Fibroblast of mammary gland (primary cell): ENCODE results near the gene IFITM2.
"Not testable (repeated sequence)": the region's sequence is repeated elsewhere in the genome, so short reads cannot be mapped to it uniquely, and the experiment has no call there.

Experiments used
- DNase-seq: peaks from one replicate; pipeline ENCODE4 v3.0.0-alpha.2; 2010; ENCODE audit warnings: low read depth
- H3K4me3 ChIP-seq: 2 replicates; pipeline ENCODE4 v1.5.1; 2011; ENCODE audit warnings: low read depth, mild to moderate bottlenecking, low read length, moderate library complexity; ENCODE audit not compliant: control insufficient read depth
- CTCF ChIP-seq: conservative IDR thresholded peaks from 2 replicates; pipeline ENCODE4 v1.5.1; 2011; ENCODE audit warnings: low read depth, low read length, inconsistent platforms; ENCODE audit not compliant: control insufficient read depth, insufficient read depth

The IFITM2 gene

GRCh38 chr11:330307-330693 lies 22.7 kb downstream of the IFITM2 start:
- H3K4me3 ChIP-seq: no peak overlapping the region
- DNase-seq: no peak
- no peak for TF ChIP-seq CTCF

DNA sequence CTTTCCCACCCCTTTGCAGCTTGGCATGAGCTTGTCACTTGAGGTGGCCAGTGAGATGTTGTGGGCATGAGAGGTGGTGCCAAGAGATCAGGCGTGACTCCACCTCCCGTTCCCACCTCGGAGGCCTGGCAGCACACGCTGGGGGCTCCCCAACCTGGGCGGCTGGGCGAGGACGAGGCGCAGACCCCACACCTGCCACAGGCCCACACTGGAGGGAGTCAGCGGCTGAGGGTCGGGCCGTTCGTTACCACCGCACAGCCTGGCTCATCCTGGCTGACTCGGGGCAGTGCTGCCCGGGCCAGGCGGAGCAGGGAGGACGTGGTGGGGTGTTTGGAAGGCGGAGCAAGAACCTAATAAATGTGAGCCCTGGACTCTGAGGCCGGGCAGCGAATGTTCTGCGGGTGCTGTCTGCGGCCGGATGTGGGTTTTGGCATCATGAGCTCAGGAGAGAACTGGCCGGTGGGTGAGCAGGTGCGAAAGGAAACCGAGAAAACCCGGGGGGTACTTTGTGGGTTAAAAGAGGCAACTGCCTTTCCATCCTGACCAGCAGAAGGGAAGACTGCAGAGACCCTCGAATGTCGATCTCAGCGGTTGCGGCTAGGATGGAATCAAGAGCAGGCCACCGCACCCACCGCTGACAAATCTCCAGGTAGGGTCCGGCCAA lies 23.2 kb downstream of the IFITM2 start:
- DNase-seq: no peak
- no peak for TF ChIP-seq CTCF
- H3K4me3 ChIP-seq: no peak overlapping the region

- H3K4me3 ChIP-seq: no peak overlapping the region
- DNase-seq: no peak
- no peak for TF ChIP-seq CTCF
Measured at GRCh38 chr11:331358-332060, 23.9 kb downstream of the IFITM2 start.

DNA sequence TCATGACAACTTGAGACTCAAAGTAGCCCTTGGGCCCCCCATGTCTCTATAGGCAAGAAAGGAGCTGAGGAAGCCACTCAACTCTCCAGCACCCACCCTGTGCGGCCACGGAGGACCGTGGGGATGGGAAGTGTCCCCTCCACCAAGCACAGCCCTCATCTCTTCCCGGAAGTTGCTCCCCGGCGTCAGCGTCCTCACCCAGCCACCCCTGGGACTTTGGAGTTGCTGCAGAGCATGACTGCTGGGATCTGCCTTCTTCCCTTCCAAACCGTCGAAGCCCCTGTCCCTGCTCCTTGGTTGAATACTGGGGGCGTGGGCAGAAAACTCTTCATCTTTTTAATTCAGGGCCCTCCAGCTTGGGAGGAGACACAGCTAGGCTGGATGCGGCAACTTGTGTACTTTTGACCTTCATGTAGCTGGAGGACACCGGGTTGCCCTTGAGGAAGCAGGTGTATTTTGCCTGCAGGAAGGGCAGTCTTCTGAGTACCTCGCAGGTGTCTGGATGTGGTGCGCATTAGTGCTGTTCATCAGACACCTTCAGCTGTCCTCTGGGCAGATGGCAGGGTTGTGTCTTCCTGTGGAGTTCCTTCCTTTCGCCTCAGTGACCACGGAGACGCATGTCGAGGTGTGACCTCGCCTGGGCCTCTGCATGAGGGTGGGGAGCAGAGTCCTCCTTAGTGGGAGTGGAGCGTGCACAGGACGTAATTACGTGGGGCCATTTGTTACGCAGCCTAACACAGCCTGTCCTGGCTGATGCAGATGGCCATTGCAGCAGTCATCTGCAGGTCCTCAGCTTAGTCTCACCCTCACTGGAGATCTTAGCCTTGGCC lies 25.2 kb downstream of the IFITM2 start:
- H3K4me3 ChIP-seq: no peak overlapping the region
- TF ChIP-seq CTCF: no peak
- DNase-seq: no peak

GRCh38 chr11:333616-334263 lies 26.1 kb downstream of the IFITM2 start:
- not testable (repeated sequence) for DNase-seq

GRCh38 chr11:334264-334994 lies 26.8 kb downstream of the IFITM2 start:
- no peak for TF ChIP-seq CTCF
- peak; percentile 56 for DNase-seq
- H3K4me3 ChIP-seq: no peak overlapping the region

More at GRCh38 chr11:333616-334263, 26.1 kb downstream of the IFITM2 start:
- H3K4me3 ChIP-seq: not testable (repeated sequence)
